Measurements from ENCODE around the gene PKD2L1.

- TF ChIP-seq CTCF (IDR thresholded peaks at IDR 0.05; ENCODE audit: insufficient read depth, low read length) (peak; percentile 86), POLR2AphosphoS5 (IDR thresholded peaks at IDR 0.05; ENCODE audit: low read depth) (no peak), REST (IDR thresholded peaks at IDR 0.05; ENCODE audit: insufficient replicate concordance, low read depth) (no peak)
Measured at GRCh38 chr10:100338434-100339036, 8.5 kb upstream of the PKD2L1 start.

Measured in HL-60 (cell line).